Measurements from ENCODE around the gene UGT1A3. TPM values are rescaled to one million over a fixed set of nuclear protein-coding genes. Genes with fewer than 3 reads are reported as not detected.

The UGT1A3 gene
- total RNA-seq, 1 experiment from 2014 or later = not detected

DNA sequence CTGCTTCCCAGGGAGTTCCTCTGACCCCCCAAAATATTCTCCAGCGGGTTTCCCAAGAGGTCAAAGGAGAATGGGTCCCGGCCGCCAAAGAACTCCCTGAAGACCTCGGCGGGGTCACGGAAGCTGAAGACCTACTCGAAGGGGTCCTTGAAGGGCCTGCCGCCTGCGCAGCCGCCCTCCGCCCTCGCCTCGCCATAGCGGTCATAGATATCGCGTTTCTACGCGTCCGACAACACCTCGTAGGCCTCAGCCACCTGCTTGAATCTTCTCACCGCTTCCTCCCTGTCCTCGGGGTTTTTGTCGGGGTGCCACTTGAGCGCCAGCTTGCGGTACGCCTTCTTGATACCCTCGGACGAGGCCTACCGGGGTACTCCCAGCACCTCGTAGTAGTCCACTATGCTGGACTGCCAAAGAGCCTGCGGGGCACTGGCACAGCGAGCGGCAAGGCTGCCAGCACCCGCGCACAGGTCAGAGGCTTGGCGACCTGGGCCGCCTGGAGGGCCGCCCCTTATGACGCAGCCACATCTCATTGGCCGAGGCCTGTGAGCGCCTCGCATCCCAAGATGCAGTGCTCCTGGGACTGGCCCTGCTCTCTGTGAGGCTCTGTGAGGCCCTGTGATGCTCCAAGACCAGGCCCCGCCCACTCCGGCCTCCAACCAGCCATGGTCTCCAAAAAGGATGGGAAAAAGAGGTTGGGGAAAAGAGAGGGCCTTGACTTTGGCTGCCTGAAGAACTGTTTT, 26.2 kb downstream of the UGT1A3 start:
- TF ChIP-seq EZH2 (IDR thresholded peaks at IDR 0.05; ENCODE audit: borderline replicate concordance, low read depth, low read length, poor library complexity, severe bottlenecking) = no peak
- no peak for TF ChIP-seq CTCF (conservative IDR thresholded peaks at IDR 0.05; ENCODE audit: low read depth, low read length)
- Histone ChIP-seq H3K36me3 (ENCODE audit: insufficient read depth, low read length, poor library complexity, severe bottlenecking) (no peaks in the 10 kb centered on the region), H3K27me3 (replicated peaks; ENCODE audit: insufficient read depth, low read depth, low read length, poor library complexity) (no peaks in the 10 kb centered on the region), H3K4me1 (ENCODE audit: insufficient read depth, low read length, poor library complexity, severe bottlenecking) (no peaks in the 10 kb centered on the region), H3K27ac (ENCODE audit: low read depth, low read length, poor library complexity, severe bottlenecking) (no peak overlapping the region), H3K9me3 (ENCODE audit: low read depth, low read length, poor library complexity, severe bottlenecking) (peaks cover 4% of the 10 kb centered on the region), H3K4me3 (ENCODE audit: low read depth, low read length, poor library complexity, severe bottlenecking) (no peak overlapping the region)
- no TSS peak for BruUV-seq (replicated peaks)
- DNase-seq (ENCODE audit: low spot score) = no peak
- ChIA-PET POLR2A (ENCODE audit: low non-redundant PET) (no interaction called here), CTCF (no interaction called here)
- intact Hi-C loops (cut with micrococcal nuclease; ENCODE audit: unreplicated experiment) = no loop called here

DNA sequence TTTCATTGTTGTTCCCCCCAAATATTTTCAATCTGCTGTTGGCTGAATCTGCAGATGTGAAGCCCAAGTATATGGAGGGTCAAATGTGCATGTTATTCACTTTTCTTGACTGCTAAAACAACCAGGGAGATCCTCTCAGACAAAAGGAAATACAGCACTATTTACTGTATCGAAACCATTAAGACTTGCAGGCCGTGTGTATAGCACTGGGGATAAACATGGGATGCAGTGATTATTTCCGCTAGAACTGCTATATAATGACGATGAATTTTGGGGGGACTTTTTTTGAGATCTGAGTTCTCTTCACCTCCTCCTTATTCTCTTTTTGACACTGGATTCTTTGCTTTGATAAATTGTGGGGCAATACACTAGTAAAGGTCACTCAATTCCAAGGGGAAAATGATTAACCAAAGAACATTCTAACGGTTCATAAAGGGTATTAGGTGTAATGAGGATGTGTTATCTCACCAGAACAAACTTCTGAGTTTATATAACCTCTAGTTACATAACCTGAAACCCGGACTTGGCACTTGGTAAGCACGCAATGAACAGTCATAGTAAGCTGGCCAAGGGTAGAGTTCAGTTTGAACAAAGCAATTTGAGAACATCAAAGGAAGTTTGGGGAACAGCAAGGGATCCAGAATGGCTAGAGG, 27.7 kb downstream of the UGT1A3 start:
- Histone ChIP-seq H3K4me1 (ENCODE audit: insufficient read depth, low read length, poor library complexity, severe bottlenecking) (no peaks in the 10 kb centered on the region), H3K36me3 (ENCODE audit: insufficient read depth, low read length, poor library complexity, severe bottlenecking) (no peaks in the 10 kb centered on the region), H3K9me3 (ENCODE audit: low read depth, low read length, poor library complexity, severe bottlenecking) (no peaks in the 10 kb centered on the region), H3K27me3 (replicated peaks; ENCODE audit: insufficient read depth, low read depth, low read length, poor library complexity) (no peaks in the 10 kb centered on the region), H3K27ac (ENCODE audit: low read depth, low read length, poor library complexity, severe bottlenecking) (no peak overlapping the region), H3K4me3 (ENCODE audit: low read depth, low read length, poor library complexity, severe bottlenecking) (no peak overlapping the region)
- intact Hi-C loops (cut with micrococcal nuclease; ENCODE audit: unreplicated experiment) = no loop called here
- CTCF ChIA-PET = no interaction called here
- DNase-seq (ENCODE audit: low spot score) = no peak
- POLR2A ChIA-PET (ENCODE audit: low non-redundant PET) = no interaction called here
- TF ChIP-seq EZH2 (IDR thresholded peaks at IDR 0.05; ENCODE audit: borderline replicate concordance, low read depth, low read length, poor library complexity, severe bottlenecking) (no peak), CTCF (conservative IDR thresholded peaks at IDR 0.05; ENCODE audit: low read depth, low read length) (no peak)
- BruUV-seq (replicated peaks) = no TSS peak

GRCh38 chr2:233758141-233758540, 29.3 kb downstream of the UGT1A3 start:
- Histone ChIP-seq H3K9me3 (ENCODE audit: low read depth, low read length, poor library complexity, severe bottlenecking) (no peaks in the 10 kb centered on the region), H3K27me3 (replicated peaks; ENCODE audit: insufficient read depth, low read depth, low read length, poor library complexity) (no peaks in the 10 kb centered on the region), H3K36me3 (ENCODE audit: insufficient read depth, low read length, poor library complexity, severe bottlenecking) (no peaks in the 10 kb centered on the region), H3K4me1 (ENCODE audit: insufficient read depth, low read length, poor library complexity, severe bottlenecking) (no peaks in the 10 kb centered on the region), H3K4me3 (ENCODE audit: low read depth, low read length, poor library complexity, severe bottlenecking) (no peak overlapping the region), H3K27ac (ENCODE audit: low read depth, low read length, poor library complexity, severe bottlenecking) (no peak overlapping the region)
- ChIA-PET POLR2A (ENCODE audit: low non-redundant PET) (no interaction called here), CTCF (no interaction called here)
- DNase-seq (ENCODE audit: low spot score) = no peak
- TF ChIP-seq CTCF (conservative IDR thresholded peaks at IDR 0.05; ENCODE audit: low read depth, low read length) (no peak), EZH2 (IDR thresholded peaks at IDR 0.05; ENCODE audit: borderline replicate concordance, low read depth, low read length, poor library complexity, severe bottlenecking) (no peak)
- intact Hi-C loops (cut with micrococcal nuclease; ENCODE audit: unreplicated experiment) = no loop called here
- no TSS peak for BruUV-seq (replicated peaks)

All from A673 (cell line).